AG09319 (cell line): ENCODE measurements around the gene GABRA4.
A peak's percentile ranks its signal among the peaks of the same experiment; 100 is the strongest.

Source experiments
- DNase-seq: peaks from one replicate; pipeline ENCODE4 v3.0.0-alpha.2; 2010; ENCODE audit warnings: low read depth; ENCODE audit errors: extremely low read depth
- TF ChIP-seq, protein P1 (sequence below): IDR thresholded peaks from 2 replicates; pipeline ENCODE4 v1.5.1; 2011; ENCODE audit warnings: low read depth, mild to moderate bottlenecking, inconsistent platforms, low read length, moderate library complexity

The GABRA4 gene

DNA sequence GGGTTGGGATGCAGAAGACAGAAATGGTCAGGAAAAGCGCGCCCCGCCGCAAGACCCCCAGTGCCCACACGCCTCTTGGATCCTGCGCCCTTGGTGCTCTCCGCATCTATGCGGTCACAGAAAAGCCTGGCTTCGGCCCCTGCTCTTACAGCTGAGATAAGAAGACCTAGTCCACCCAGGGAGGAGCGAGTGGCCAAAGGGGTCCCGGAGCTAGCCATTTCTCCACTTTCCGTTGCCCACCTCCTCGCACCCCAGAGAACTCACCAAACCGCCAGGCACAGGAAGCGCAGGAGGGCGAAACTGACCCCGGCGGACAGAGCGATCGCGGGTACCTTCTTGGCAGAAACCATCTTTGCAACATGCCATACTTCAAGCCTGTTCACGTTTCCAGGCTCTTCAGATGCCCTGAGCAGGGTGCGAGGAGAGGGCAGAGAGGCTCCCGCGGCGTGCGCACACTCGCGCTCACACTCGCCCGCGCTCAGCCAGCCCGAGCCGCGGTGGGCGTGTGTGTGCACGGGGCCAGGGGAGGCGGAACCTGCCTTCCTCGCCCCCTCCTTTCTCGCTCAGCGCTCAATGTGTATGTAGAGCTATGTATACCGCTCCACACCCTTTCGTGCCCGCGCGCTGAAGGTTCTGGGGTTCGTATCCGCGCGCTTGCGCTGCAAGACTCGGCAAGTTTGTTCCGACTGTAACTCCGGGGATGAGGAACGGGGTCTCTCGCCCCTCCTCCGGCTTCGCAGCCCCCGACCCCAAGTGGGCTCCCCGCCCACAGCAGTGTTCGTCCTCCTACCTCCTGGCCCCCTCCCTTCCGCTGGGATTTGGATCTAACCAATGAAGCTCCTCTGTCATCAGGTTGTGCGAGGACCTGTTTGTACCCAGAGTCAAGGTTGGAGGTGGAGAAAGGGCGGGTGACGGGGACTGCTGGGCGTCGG is at the start of gene GABRA4:
Gene GABRA4 (minus strand): TSS at position 507 of the 932 bp plus-strand sequence. CDS start 157 bp downstream, at position 350.
- TF ChIP-seq, protein P1, sequence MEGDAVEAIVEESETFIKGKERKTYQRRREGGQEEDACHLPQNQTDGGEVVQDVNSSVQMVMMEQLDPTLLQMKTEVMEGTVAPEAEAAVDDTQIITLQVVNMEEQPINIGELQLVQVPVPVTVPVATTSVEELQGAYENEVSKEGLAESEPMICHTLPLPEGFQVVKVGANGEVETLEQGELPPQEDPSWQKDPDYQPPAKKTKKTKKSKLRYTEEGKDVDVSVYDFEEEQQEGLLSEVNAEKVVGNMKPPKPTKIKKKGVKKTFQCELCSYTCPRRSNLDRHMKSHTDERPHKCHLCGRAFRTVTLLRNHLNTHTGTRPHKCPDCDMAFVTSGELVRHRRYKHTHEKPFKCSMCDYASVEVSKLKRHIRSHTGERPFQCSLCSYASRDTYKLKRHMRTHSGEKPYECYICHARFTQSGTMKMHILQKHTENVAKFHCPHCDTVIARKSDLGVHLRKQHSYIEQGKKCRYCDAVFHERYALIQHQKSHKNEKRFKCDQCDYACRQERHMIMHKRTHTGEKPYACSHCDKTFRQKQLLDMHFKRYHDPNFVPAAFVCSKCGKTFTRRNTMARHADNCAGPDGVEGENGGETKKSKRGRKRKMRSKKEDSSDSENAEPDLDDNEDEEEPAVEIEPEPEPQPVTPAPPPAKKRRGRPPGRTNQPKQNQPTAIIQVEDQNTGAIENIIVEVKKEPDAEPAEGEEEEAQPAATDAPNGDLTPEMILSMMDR = no peak
- DNase-seq = no peak

DNA sequence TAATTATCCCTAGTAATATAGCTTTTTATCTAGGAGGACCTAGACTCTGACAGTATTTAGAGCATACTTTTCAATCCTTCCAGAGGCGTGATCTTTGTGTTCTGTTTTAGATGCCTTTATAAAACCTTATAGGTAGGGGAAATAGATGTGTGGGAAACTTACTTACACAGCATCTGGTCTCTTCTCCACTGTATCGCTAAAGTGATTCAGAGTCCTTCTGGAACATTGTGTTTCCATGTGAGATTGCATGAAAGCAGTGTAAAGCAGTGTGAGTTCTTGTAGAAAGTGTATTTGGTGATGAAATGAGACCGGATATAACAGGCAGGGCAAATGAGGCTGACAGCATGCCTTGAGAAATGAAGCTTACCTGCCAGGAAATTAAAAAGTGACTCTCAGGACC is 47.4 kb upstream of the GABRA4 start:
- DNase-seq = no peak
- TF ChIP-seq, protein P1 = no peak

DNA sequence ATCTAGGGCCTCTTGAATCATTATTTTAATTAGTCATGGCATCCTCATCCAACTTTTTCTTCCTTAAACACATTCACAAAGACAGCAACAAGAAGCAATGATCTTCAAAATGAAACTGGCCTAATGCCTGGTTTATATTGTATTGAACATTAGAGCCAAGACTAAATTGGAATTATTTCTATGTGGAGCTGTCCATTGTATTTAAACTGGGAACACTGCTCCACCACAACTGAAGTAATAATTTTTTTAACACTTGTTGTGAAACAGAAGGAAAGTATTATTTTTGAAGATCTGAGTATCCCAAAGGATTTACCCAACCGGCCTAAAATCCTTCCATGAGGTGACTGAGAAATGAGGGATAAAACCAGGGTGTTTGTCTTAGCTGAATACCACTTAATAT is 44.9 kb upstream of the GABRA4 start:
- DNase-seq = no peak
- TF ChIP-seq, protein P1 = no peak

DNA sequence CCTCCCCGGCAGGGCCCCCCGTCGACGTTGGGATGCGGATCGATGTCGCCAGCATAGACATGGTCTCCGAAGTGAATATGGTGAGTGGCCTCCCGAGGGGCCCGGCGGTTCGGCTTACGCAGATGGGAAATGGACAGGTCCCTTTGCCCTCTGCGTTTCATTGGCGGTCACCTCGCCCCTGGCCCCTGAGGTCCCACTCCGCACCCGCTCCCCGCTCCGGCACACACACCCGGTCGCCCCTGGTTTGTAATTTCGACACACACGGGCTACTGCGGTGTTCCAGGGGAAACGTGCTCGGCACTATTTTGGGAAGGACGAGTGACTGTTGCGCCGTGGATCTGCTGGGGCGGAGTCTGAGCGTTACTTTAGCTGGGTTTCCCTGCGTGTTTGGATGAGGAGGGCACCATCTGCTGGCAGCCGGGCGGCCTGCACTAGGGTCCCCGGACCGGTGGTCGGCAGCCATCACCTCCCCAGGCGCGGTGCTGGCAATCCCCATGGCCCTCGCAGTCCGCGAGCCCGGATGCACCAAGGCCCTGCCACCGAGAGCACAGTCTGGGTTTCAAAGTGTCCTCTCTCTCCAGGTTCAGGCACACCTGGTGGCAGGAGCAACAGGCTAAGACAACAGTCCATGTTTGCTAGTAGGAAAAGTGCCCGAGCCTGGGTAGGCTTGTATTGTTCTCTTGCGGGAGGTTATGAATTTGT is 39.2 kb upstream of the GABRA4 start:
- DNase-seq = no peak
- TF ChIP-seq, protein P1 = peak; percentile 34

DNA sequence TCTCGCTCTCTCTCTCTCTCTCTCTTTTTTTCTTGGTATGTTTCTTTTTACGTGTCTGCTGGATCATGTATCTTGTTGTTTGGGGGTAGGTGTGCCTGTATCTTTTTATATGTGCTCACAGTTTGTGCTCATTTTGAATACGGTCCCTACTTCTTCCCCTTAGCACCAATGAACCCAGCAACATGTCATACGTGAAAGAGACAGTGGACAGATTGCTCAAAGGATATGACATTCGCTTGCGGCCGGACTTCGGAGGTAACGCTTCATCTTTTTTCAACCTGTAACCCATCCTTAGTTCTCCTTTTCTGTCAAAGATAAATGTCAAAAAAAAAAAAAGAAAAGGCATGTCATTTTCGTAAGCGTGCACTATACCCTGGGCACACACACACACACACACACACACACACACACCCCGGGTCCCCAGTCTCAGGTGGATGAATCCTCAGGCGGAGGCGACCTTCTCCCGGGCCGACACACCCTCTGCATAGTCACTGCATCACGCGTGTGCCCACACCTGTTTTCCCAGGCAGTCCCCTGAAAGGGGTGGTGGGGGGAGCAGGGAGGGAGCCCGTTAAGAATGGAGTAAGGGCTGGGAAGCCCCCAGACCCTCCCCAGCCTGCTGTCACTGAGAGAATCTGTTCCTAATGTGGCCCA is 38.5 kb upstream of the GABRA4 start:
- TF ChIP-seq, protein P1 = no peak
- no peak for DNase-seq

DNA sequence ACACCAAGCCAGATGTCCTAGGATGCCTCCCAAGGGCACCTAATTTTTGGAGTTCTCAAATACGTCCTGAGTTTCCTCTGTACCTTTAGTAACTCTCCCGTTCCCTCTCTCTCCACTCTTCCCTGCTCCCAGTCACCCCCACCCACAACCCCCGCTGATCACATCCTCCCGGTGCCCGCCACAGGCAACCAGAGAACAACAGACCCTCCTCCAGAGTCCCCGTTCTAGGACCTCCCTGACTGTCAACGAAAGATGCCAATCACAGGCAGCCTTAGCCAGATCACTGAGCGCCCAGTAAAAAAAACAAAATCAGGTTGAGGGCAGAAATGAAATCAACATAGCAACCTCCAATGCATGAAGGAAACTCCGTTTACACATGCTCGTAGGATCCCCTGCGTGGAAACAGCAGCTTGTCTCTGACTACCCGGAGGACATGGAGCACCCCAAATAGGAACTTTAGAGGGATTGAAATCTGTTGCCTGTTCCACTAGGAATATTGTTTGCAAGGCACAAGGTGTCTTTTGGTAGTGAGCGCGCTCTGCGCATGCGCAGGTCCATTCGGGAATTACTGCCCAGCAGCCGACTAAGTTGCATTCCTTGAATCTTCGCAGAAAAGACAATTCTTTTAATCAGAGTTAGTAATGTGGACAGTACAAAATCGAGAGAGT is 37.8 kb upstream of the GABRA4 start, which contains the start of gene GABRB1:
Gene GABRB1 (plus strand): TSS at position 557 of the 668 bp plus-strand sequence.
- TF ChIP-seq, protein P1 = no peak
- DNase-seq = no peak
